ENCODE results near the gene HPS1.

The HPS1 gene

GRCh38 chr10:98456686-98457482 lies 10.1 kb upstream of the HPS1 start:
- no peak for TF ChIP-seq CTCF (conservative IDR thresholded peaks at IDR 0.05; ENCODE audit: low read length)
- no peak overlapping the region for H3K4me3 ChIP-seq (ENCODE audit: low read length)
- DNase-seq (ENCODE audit: low read depth) = no peak

- no peak overlapping the region for H3K4me3 ChIP-seq (ENCODE audit: low read length)
- no peak for TF ChIP-seq CTCF (conservative IDR thresholded peaks at IDR 0.05; ENCODE audit: low read length)
- no peak for DNase-seq (ENCODE audit: low read depth)
Observed at GRCh38 chr10:98456043-98456570, 9.4 kb upstream of the HPS1 start.

GRCh38 chr10:98453729-98454128 lies 7.0 kb upstream of the HPS1 start:
- TF ChIP-seq CTCF (conservative IDR thresholded peaks at IDR 0.05; ENCODE audit: low read length) = no peak
- H3K4me3 ChIP-seq (ENCODE audit: low read length) = no peak overlapping the region
- DNase-seq (ENCODE audit: low read depth) = no peak

GRCh38 chr10:98450618-98451017 lies 3.9 kb upstream of the HPS1 start:
- TF ChIP-seq CTCF (conservative IDR thresholded peaks at IDR 0.05; ENCODE audit: low read length) = no peak
- no peak overlapping the region for H3K4me3 ChIP-seq (ENCODE audit: low read length)
- no peak for DNase-seq (ENCODE audit: low read depth)

GRCh38 chr10:98449287-98449686 lies 2.6 kb upstream of the HPS1 start:
- TF ChIP-seq CTCF (conservative IDR thresholded peaks at IDR 0.05; ENCODE audit: low read length) = no peak
- no peak overlapping the region for H3K4me3 ChIP-seq (ENCODE audit: low read length)
- no peak for DNase-seq (ENCODE audit: low read depth)

- peak; percentile 42 for DNase-seq (ENCODE audit: low read depth)
- H3K4me3 ChIP-seq (ENCODE audit: low read length) = peak overlapping the region; percentile 86
- no peak for TF ChIP-seq CTCF (conservative IDR thresholded peaks at IDR 0.05; ENCODE audit: low read length)
Observed at GRCh38 chr10:98446151-98446660, 529 bp downstream of the HPS1 start.

Data from AG10803 (cell line).